ENCODE measurements around the gene PCDH9.
A peak's percentile ranks its signal among the peaks of the same experiment; 100 is the strongest.

Gene PCDH9

GRCh38 chr13:66837246-66837645 is 392.9 kb downstream of the PCDH9 start:
- TF ChIP-seq REST (IDR thresholded peaks at IDR 0.05; ENCODE audit: insufficient replicate concordance, low read depth) (no peak), SPI1 (IDR thresholded peaks at IDR 0.05; ENCODE audit: borderline replicate concordance, low read depth) (no peak), CTCF (IDR thresholded peaks at IDR 0.05; ENCODE audit: insufficient read depth, low read length) (no peak), POLR2AphosphoS5 (IDR thresholded peaks at IDR 0.05; ENCODE audit: low read depth) (no peak), GABPA (IDR thresholded peaks at IDR 0.05; ENCODE audit: low read depth) (no peak)
- H3K4me3 ChIP-seq (replicated peaks; ENCODE audit: insufficient read depth, low read length), result no peak overlapping the region
- H3K27me3 ChIP-seq (ENCODE audit: insufficient read depth, poor library complexity, severe bottlenecking), result no peaks in the 10 kb centered on the region
- DNase-seq (ENCODE audit: low read depth in 1 of 2, low spot score in 1 of 2), result no peak
- no peak overlapping the region for H3K27ac ChIP-seq (replicated peaks)

GRCh38 chr13:66835040-66835628 is 395.0 kb downstream of the PCDH9 start:
- no peak for TF ChIP-seq REST (IDR thresholded peaks at IDR 0.05; ENCODE audit: insufficient replicate concordance, low read depth)
- TF ChIP-seq CTCF (IDR thresholded peaks at IDR 0.05; ENCODE audit: insufficient read depth, low read length), result no peak
- no peak for TF ChIP-seq POLR2AphosphoS5 (IDR thresholded peaks at IDR 0.05; ENCODE audit: low read depth)
- no peak for TF ChIP-seq SPI1 (IDR thresholded peaks at IDR 0.05; ENCODE audit: borderline replicate concordance, low read depth)
- no peak for TF ChIP-seq GABPA (IDR thresholded peaks at IDR 0.05; ENCODE audit: low read depth)

GRCh38 chr13:66830940-66831716 is 399.0 kb downstream of the PCDH9 start:
- H3K27ac ChIP-seq (replicated peaks), result no peak overlapping the region
- no peak overlapping the region for H3K4me3 ChIP-seq (replicated peaks; ENCODE audit: insufficient read depth, low read length)
- DNase-seq (ENCODE audit: low read depth in 1 of 2, low spot score in 1 of 2), result no peak
- TF ChIP-seq POLR2AphosphoS5 (IDR thresholded peaks at IDR 0.05; ENCODE audit: low read depth) (no peak), SPI1 (IDR thresholded peaks at IDR 0.05; ENCODE audit: borderline replicate concordance, low read depth) (peak; percentile 29; the same call in 1 of the 2 replicates)
- H3K27me3 ChIP-seq (ENCODE audit: insufficient read depth, poor library complexity, severe bottlenecking), result no peaks in the 10 kb centered on the region

More at GRCh38 chr13:66835040-66835628, 395.0 kb downstream of the PCDH9 start:
- no peak for DNase-seq (ENCODE audit: low read depth in 1 of 2, low spot score in 1 of 2)
- Histone ChIP-seq H3K4me3 (replicated peaks; ENCODE audit: insufficient read depth, low read length) (no peak overlapping the region), H3K27me3 (ENCODE audit: insufficient read depth, poor library complexity, severe bottlenecking) (no peaks in the 10 kb centered on the region), H3K27ac (replicated peaks) (no peak overlapping the region)

- no peak for DNase-seq (ENCODE audit: low read depth in 1 of 2, low spot score in 1 of 2)
- Histone ChIP-seq H3K4me3 (replicated peaks; ENCODE audit: insufficient read depth, low read length) (no peak overlapping the region), H3K27ac (replicated peaks) (no peak overlapping the region), H3K27me3 (ENCODE audit: insufficient read depth, poor library complexity, severe bottlenecking) (no peaks in the 10 kb centered on the region)
- TF ChIP-seq CTCF (IDR thresholded peaks at IDR 0.05; ENCODE audit: insufficient read depth, low read length), result no peak
- TF ChIP-seq SPI1 (IDR thresholded peaks at IDR 0.05; ENCODE audit: borderline replicate concordance, low read depth), result no peak
- TF ChIP-seq POLR2AphosphoS5 (IDR thresholded peaks at IDR 0.05; ENCODE audit: low read depth), result no peak
Observed at GRCh38 chr13:66829803-66830202, 400.3 kb downstream of the PCDH9 start.
